ENCODE results near the gene DHFR2.
"Not testable (repeated sequence)": the region's sequence is repeated elsewhere in the genome, so short reads cannot be mapped to it uniquely, and the experiment has no call there.

The DHFR2 gene

GRCh38 chr3:94095111-94095510, 32.4 kb upstream of the DHFR2 start:
- no peak for TF ChIP-seq CTCF (conservative IDR thresholded peaks at IDR 0.05; ENCODE audit: low read depth, low read length)
- no peak overlapping the region for H3K4me3 ChIP-seq (ENCODE audit: low read depth, low read length)
- DNase-seq (ENCODE audit: low read depth), result no peak

GRCh38 chr3:94093151-94093550, 30.4 kb upstream of the DHFR2 start:
- TF ChIP-seq CTCF (conservative IDR thresholded peaks at IDR 0.05; ENCODE audit: low read depth, low read length), result no peak
- DNase-seq (ENCODE audit: low read depth), result no peak
- no peak overlapping the region for H3K4me3 ChIP-seq (ENCODE audit: low read depth, low read length)

- H3K4me3 ChIP-seq (ENCODE audit: low read depth, low read length), result no peak overlapping the region
- DNase-seq (ENCODE audit: low read depth), result no peak
- TF ChIP-seq CTCF (conservative IDR thresholded peaks at IDR 0.05; ENCODE audit: low read depth, low read length), result no peak
These were observed 29.4 kb upstream of the DHFR2 start for GRCh38 chr3:94092086-94092485.

GRCh38 chr3:94089126-94089525, 26.4 kb upstream of the DHFR2 start:
- no peak for TF ChIP-seq CTCF (conservative IDR thresholded peaks at IDR 0.05; ENCODE audit: low read depth, low read length)
- no peak for DNase-seq (ENCODE audit: low read depth)
- H3K4me3 ChIP-seq (ENCODE audit: low read depth, low read length), result no peak overlapping the region

GRCh38 chr3:94083261-94083660, 20.5 kb upstream of the DHFR2 start:
- no peak for TF ChIP-seq CTCF (conservative IDR thresholded peaks at IDR 0.05; ENCODE audit: low read depth, low read length)
- DNase-seq (ENCODE audit: low read depth), result no peak
- no peak overlapping the region for H3K4me3 ChIP-seq (ENCODE audit: low read depth, low read length)

GRCh38 chr3:94082391-94082937, 19.7 kb upstream of the DHFR2 start:
- no peak for DNase-seq (ENCODE audit: low read depth)
- H3K4me3 ChIP-seq (ENCODE audit: low read depth, low read length), result no peak overlapping the region
- no peak for TF ChIP-seq CTCF (conservative IDR thresholded peaks at IDR 0.05; ENCODE audit: low read depth, low read length)

- H3K4me3 ChIP-seq (ENCODE audit: low read depth, low read length), result no peak overlapping the region
- no peak for DNase-seq (ENCODE audit: low read depth)
- no peak for TF ChIP-seq CTCF (conservative IDR thresholded peaks at IDR 0.05; ENCODE audit: low read depth, low read length)
These were observed 19.2 kb upstream of the DHFR2 start for GRCh38 chr3:94081884-94082283.

GRCh38 chr3:94080552-94080951, 17.8 kb upstream of the DHFR2 start:
- H3K4me3 ChIP-seq (ENCODE audit: low read depth, low read length); DNase-seq (ENCODE audit: low read depth): not testable (repeated sequence)

Measured in choroid plexus epithelial cell (primary cell).